ENCODE results near the gene SYNDIG1.

Gene SYNDIG1

DNA sequence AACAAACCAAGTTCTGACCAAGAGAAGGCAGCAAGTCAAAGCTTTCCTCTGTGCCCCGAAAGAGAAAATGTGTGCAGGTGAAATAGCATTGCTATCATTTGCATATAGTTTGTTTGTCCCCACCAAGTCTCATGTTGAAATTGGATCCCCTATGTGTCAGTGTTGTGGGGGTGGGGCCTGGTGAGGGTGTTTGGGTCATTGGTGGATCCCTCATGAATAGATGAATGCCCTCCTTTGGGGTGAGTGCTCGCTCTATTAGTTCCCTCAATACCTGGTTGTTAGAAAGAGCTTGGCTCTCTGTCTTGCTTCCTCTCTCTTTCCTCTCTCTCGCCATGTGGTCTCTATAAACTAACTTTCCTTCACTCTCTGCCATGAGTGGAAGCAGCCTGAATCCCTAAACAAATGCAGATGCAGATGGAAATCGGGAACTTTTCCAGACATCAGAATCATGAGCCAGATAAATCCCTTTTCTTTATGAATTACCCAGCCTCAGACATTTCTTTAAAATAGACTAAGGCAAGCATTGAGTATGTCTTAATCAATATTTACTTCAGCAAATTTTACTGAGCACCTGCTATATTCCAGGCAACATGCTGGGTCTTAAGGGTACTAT lies 43.8 kb upstream of the SYNDIG1 start:
- no peak for DNase-seq (ENCODE audit: low read depth)
- TF ChIP-seq, protein P1, sequence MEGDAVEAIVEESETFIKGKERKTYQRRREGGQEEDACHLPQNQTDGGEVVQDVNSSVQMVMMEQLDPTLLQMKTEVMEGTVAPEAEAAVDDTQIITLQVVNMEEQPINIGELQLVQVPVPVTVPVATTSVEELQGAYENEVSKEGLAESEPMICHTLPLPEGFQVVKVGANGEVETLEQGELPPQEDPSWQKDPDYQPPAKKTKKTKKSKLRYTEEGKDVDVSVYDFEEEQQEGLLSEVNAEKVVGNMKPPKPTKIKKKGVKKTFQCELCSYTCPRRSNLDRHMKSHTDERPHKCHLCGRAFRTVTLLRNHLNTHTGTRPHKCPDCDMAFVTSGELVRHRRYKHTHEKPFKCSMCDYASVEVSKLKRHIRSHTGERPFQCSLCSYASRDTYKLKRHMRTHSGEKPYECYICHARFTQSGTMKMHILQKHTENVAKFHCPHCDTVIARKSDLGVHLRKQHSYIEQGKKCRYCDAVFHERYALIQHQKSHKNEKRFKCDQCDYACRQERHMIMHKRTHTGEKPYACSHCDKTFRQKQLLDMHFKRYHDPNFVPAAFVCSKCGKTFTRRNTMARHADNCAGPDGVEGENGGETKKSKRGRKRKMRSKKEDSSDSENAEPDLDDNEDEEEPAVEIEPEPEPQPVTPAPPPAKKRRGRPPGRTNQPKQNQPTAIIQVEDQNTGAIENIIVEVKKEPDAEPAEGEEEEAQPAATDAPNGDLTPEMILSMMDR (IDR thresholded peaks at IDR 0.05; ENCODE audit: low read depth, low read length, missing control alignments): no peak
- no peak overlapping the region for H3K4me3 ChIP-seq (ENCODE audit: low read depth, low read length)

- H3K4me3 ChIP-seq (ENCODE audit: low read depth, low read length): no peak overlapping the region
- TF ChIP-seq, protein P1 (IDR thresholded peaks at IDR 0.05; ENCODE audit: low read depth, low read length, missing control alignments): no peak
- no peak for DNase-seq (ENCODE audit: low read depth)
Observed at GRCh38 chr20:24431279-24432045, 38.0 kb upstream of the SYNDIG1 start.

DNA sequence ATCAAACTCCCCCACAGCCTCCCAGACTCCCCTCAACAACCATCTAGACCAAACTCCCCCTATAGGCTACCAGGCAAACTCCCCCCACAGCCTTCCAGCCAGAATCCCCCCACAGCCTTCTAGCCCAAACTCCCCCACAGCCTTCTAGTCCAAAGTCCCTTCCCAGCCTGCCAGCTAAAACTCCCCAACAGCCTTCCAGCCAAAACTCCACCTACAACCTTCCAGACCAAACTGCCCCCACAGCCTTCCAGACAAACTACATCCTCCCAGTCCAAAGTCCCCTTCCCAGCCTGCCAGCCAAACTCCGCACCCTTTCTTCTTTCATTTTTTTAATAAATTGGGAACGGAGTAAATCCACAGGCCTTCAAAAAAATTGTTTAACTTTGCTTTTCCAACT lies 37.4 kb upstream of the SYNDIG1 start:
- TF ChIP-seq, protein P1 (IDR thresholded peaks at IDR 0.05; ENCODE audit: low read depth, low read length, missing control alignments): no peak
- no peak overlapping the region for H3K4me3 ChIP-seq (ENCODE audit: low read depth, low read length)
- no peak for DNase-seq (ENCODE audit: low read depth)

DNA sequence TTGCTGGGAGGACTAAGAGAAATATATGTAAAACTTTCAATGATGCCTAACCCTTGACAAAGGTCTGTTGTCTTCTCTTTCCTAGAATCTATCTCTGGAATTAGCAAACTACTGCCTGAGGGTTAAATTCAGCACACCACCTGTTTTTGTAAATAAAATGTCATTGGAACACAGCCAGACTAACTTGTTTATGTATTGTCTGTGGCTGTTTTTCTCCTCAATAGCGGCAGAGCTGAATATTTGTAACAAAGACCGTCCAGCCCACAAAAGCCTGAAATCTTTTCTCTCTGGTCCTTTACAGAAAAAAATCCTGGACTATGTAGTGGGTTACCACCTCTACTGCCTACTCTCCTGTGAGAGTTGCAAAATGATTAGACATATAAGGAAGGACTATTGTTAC lies 33.3 kb upstream of the SYNDIG1 start:
- H3K4me3 ChIP-seq (ENCODE audit: low read depth, low read length): no peak overlapping the region
- DNase-seq (ENCODE audit: low read depth): no peak
- TF ChIP-seq, protein P1 (IDR thresholded peaks at IDR 0.05; ENCODE audit: low read depth, low read length, missing control alignments): no peak

GRCh38 chr20:24437196-24438082 lies 32.0 kb upstream of the SYNDIG1 start:
- TF ChIP-seq, protein P1 (IDR thresholded peaks at IDR 0.05; ENCODE audit: low read depth, low read length, missing control alignments): no peak
- H3K4me3 ChIP-seq (ENCODE audit: low read depth, low read length): no peak overlapping the region
- DNase-seq (ENCODE audit: low read depth): no peak

DNA sequence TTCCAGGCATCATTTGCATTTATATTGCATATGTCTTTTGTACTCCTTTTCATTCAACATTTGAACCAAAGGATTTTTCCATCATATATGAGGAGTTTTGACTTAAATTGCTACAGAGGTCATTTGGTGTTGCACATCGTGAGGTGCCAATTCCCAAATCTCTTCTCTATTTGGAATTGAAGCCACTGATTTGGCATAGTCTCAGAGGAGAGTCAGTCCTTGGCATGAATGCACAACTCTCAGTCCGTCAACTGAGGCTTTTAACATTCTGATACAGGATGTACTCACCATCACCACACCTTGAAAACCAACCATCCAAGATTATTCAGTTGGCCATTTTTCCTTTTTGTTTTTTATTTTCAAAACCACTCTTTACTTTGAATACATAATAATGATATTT lies 31.1 kb upstream of the SYNDIG1 start:
- H3K4me3 ChIP-seq (ENCODE audit: low read depth, low read length): no peak overlapping the region
- no peak for DNase-seq (ENCODE audit: low read depth)
- TF ChIP-seq, protein P1 (IDR thresholded peaks at IDR 0.05; ENCODE audit: low read depth, low read length, missing control alignments): no peak
